Measurements from ENCODE around the gene SYCN.
A peak's percentile ranks its signal among the peaks of the same experiment; 100 is the strongest.
"Not testable (repeated sequence)": the region's sequence is repeated elsewhere in the genome, so short reads cannot be mapped to it uniquely, and the experiment has no call there.

The SYCN gene

GRCh38 chr19:39218230-39219007 lies 14.4 kb upstream of the SYCN start:
- no peak overlapping the region for H3K4me3 ChIP-seq (ENCODE audit: low read depth, low read length)
- no peak for DNase-seq (ENCODE audit: low read depth)
- no peak for TF ChIP-seq CTCF (IDR thresholded peaks at IDR 0.05; ENCODE audit: insufficient read depth, low read depth, low read length, missing control alignments)

GRCh38 chr19:39217094-39217493 lies 13.0 kb upstream of the SYCN start:
- no peak for TF ChIP-seq CTCF (IDR thresholded peaks at IDR 0.05; ENCODE audit: insufficient read depth, low read depth, low read length, missing control alignments)
- no peak overlapping the region for H3K4me3 ChIP-seq (ENCODE audit: low read depth, low read length)
- DNase-seq (ENCODE audit: low read depth): no peak

GRCh38 chr19:39215323-39215722 lies 11.3 kb upstream of the SYCN start:
- DNase-seq (ENCODE audit: low read depth); H3K4me3 ChIP-seq (ENCODE audit: low read depth, low read length): not testable (repeated sequence)

GRCh38 chr19:39212375-39212742 lies 8.3 kb upstream of the SYCN start:
- TF ChIP-seq CTCF (IDR thresholded peaks at IDR 0.05; ENCODE audit: insufficient read depth, low read depth, low read length, missing control alignments): peak; percentile 48
- DNase-seq (ENCODE audit: low read depth): peak; percentile 48
- no peak overlapping the region for H3K4me3 ChIP-seq (ENCODE audit: low read depth, low read length)

GRCh38 chr19:39211731-39212374 lies 7.8 kb upstream of the SYCN start:
- no peak for TF ChIP-seq CTCF (IDR thresholded peaks at IDR 0.05; ENCODE audit: insufficient read depth, low read depth, low read length, missing control alignments)
- no peak overlapping the region for H3K4me3 ChIP-seq (ENCODE audit: low read depth, low read length)
- no peak for DNase-seq (ENCODE audit: low read depth)

- H3K4me3 ChIP-seq (ENCODE audit: low read depth, low read length): no peak overlapping the region
- no peak for TF ChIP-seq CTCF (IDR thresholded peaks at IDR 0.05; ENCODE audit: insufficient read depth, low read depth, low read length, missing control alignments)
- no peak for DNase-seq (ENCODE audit: low read depth)
Observed at GRCh38 chr19:39209196-39209595, 5.1 kb upstream of the SYCN start.

GRCh38 chr19:39208175-39208795 lies 4.2 kb upstream of the SYCN start:
- no peak overlapping the region for H3K4me3 ChIP-seq (ENCODE audit: low read depth, low read length)
- no peak for TF ChIP-seq CTCF (IDR thresholded peaks at IDR 0.05; ENCODE audit: insufficient read depth, low read depth, low read length, missing control alignments)
- no peak for DNase-seq (ENCODE audit: low read depth)

Data from GM12865 (cell line).